Fibroblast of peridontal ligament (primary cell): ENCODE data around the gene LIPK.
"Not testable (repeated sequence)": the region's sequence is repeated elsewhere in the genome, so short reads cannot be mapped to it uniquely, and the experiment has no call there.

Experiments
- DNase-seq: peaks from one replicate; pipeline ENCODE4 v3.0.0-alpha.2; 2010; ENCODE audit errors: extremely low read depth

Gene LIPK

GRCh38 chr10:88715517-88715916, 9.5 kb downstream of the LIPK start:
- DNase-seq: no peak

GRCh38 chr10:88721392-88721791, 15.3 kb downstream of the LIPK start:
- no peak for DNase-seq

DNA sequence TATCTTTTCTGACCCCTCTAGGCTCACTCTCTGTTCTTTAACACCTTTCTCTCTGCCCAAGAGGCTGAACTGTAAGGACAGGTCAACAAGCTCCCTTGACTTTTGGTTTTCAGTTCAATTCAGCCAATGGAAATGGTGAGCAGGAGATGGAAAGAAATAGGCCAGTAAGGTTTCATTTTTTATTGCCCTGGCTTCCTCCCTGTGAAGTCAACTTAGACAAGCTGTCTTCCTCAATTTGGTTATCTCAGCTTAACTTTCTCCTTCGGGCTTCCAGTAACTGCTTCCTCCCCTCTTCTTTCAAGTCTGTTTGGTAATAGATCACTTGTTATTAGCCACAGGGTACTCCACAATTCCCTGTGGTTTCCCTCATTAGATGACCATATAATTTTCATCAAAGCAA, 19.7 kb downstream of the LIPK start:
- no peak for DNase-seq

GRCh38 chr10:88728107-88728763, 22.2 kb downstream of the LIPK start:
- DNase-seq: no peak

DNA sequence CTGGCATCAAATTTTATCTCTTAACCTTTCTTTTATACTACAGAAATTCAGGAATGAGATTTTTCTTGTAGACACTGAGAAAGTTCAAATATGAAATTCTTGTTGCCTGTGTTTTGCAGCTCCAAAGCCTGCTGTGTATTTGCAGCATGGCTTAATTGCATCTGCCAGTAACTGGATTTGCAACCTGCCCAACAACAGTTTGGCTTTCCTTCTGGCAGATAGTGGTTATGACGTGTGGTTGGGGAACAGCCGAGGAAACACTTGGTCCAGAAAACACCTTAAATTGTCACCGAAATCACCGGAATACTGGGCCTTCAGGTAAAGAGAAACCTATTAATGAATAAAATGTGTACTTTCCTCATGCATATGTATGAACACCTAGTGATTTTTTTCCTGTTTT, 24.8 kb downstream of the LIPK start:
- DNase-seq: no peak

DNA sequence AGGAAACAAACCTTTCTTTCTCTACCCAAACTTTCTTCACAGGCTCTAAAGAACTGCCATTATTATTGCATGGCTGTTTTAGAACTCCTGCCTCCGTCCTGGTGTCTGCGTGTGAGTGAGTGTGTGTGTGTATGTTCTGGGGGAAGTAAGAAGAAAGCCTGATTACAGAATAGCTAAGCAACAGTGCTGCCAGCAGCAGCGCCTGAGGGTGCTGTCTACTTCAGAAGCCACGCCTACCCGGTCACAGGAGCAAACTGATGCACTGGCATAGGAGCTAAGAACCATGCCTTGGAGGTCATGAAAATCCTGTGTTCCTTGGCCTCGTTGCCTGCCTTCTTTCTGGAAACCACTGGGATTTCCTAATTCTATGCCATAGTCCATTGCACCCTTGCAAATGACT, 25.2 kb downstream of the LIPK start:
- no peak for DNase-seq

- DNase-seq: no peak
Observed at GRCh38 chr10:88733215-88733614, 27.2 kb downstream of the LIPK start.

GRCh38 chr10:88735661-88736060, 29.6 kb downstream of the LIPK start:
- DNase-seq: peak; percentile 10

GRCh38 chr10:88741921-88742320, 35.9 kb downstream of the LIPK start:
- DNase-seq: not testable (repeated sequence)

DNA sequence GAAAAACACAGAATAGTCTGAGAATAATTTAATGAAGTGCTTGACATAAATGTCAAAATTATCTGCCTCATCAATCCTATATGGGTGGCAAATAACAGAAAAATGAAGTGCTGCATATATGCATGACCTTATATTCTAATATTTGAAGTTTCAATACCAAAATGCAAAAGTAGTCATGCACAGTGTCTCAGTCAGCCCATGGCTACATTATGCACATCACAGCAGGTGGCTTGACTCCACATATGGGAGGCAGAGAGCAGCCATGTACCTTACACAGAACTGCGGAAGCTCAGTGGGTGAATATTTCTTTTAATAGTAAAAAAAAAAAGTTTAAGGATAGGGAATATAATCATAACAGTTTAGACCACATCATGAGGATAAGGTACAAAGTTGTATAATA, 36.4 kb downstream of the LIPK start:
- no peak for DNase-seq

DNA sequence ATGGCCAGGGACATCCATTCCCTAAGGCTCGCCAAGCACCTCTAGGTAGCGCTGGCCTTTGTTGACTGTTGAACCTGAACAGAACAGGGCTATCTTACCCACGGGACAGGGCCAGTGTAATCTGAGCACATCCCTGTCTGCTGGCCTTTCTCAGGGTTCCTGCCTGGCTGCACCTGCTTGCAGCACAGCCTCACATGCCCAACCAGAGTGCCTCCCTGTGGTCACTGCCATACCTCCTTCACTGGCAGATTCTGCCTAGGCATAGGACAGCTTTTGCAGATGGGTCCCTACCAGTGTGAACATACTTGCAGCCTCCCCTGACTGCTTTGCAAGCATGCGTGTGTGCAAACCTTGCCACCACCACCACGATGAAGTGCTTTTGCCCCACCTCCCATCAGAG, 38.0 kb downstream of the LIPK start:
- DNase-seq: no peak

DNA sequence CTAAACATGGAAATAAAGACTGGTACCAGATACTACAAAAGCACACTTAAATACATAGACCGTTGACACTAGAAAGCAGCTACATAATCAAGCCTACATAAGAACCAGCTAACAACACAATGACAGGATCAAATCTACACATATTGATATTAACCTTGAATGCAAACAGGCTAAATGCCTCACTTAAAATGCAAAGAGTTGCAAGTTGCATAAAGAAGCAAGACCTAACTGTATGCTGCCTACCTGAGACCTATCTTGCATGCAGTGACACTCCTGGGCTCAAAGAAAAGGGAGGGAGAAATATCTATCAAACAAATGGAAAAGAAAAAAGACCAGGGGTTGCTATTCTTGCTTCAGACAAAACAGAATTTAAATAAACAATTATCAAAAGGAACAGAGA, 39.6 kb downstream of the LIPK start:
- DNase-seq: no peak

DNA sequence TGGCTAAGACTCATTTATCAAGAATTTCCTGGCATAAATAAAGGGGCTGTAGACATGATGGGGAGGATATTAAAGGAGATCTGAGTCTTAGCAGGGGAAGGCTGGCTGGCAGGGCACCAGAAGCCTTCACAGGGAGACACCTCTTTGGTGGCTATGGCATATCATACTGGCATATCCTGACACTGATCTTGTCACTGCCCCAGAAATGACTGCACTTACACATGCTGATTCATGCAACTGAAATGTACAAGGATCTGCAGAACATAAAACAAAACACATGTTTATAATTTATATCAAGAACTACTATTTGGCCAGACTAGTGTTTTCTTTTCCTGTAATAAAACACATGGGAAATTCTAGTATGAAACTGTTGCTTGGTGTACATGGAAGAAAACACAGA, 48.2 kb downstream of the LIPK start:
- peak; percentile 76 for DNase-seq

- no peak for DNase-seq
Observed at GRCh38 chr10:88755753-88756152, 49.7 kb downstream of the LIPK start.

DNA sequence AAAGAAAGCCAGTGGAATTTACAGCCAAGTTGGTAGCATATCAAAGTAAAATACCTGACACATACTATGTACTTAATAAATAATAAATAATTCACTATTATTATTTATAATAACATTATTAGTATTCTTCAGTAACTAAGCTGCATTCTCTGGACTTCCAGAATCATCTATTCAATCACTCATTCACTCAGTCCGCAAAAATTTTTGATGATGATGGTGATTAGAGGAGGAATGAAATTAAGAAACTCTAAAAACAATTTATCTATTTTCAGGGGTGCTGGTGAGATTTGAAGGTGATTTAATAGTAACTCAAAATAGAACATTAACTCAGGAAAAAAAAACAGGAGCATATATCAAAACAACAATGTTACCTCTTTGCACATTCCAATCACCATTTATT, 50.6 kb downstream of the LIPK start:
- no peak for DNase-seq

DNA sequence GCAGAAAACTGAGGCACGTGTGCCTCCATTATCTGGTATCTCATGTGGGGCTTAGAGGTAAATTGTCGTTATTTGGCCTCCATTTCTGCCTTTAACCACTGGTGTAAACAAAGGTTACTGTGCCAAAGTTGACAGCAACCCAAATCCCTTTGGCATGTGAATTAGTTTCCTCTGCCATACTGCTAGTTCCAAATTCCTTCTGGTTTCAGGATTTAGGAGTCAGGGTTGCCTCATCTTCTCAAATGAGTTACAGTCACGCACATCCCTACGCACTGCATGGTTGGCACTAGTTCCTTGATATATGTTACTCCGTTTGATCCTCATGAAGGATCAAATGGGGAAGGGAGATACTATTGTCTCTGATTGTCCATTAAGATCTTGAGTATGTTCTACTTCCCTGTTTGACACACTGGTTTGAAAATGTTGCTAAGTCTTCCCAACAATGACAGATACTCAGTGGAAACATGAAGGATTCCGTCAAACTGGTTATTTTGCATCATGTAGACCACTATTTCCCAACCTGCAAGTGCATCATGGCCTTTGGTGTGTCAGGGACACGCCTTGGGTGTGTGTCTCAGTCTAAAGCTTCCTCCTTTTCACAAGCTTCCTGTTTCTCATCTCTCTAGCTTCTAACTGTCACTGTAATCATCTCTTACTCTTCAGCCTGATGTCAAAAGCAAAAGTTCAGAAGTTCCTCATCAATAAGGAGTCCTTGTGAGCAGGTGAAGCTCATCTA, 53.5 kb downstream of the LIPK start, which contains the start of gene LIPN:
LIPN (plus strand) TSS at position 655 of the 736 bp plus-strand sequence. CDS start 1,386 bp downstream, outside the sequence.
- no peak for DNase-seq

DNA sequence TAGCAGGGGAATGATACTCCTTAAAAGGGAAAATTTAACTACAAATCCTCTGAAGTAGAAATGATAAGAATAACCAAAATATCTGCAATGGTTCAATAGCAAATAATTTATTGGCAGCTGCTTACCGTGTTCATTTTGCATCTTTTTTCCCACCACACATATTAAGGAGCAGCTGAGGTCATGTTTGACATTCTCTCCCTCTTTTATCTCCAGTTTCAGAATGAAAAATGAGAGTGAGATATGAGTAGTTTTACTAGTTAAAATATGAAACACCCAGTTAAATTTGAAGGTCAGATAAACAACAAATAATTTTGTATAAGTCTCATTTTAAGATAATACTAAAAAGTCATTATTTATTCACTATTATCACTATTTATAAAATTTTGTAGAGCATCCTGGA, 56.9 kb downstream of the LIPK start:
- no peak for DNase-seq

DNA sequence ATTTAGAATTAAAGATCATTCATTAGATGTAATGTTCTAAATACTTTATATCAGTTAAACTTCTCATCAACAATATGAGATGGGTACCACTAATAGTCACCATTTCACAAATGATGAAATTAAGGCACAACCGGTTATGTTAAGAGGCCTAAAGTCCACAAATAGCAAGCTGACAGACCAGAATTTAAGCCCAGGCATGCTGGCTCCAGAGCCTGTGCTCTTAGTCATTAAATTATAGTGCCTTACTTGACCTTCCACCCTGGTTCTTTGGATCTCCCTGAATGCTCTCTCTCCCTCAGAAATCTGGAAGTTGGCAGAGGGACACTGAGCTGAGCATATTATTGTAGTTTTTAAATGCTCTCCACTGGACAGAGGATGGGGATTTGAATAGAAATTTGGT, 57.4 kb downstream of the LIPK start:
- peak; percentile 20 for DNase-seq

DNA sequence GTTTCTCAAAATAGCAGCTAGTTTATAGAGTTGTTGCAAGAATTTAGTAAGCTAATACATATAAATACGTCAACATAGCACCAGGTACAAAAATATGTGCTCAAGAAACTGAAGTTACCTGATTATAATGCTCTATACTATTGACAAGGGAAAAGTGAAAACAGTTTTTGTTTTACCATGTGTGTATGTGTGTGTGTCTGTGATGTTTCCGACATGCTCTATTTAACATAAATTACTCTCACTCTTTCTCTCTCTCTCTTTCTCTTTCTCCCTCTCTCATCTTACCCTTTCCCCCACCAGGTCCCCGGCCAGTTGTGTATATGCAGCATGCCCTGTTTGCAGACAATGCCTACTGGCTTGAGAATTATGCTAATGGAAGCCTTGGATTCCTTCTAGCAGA, 58.1 kb downstream of the LIPK start:
- no peak for DNase-seq

DNA sequence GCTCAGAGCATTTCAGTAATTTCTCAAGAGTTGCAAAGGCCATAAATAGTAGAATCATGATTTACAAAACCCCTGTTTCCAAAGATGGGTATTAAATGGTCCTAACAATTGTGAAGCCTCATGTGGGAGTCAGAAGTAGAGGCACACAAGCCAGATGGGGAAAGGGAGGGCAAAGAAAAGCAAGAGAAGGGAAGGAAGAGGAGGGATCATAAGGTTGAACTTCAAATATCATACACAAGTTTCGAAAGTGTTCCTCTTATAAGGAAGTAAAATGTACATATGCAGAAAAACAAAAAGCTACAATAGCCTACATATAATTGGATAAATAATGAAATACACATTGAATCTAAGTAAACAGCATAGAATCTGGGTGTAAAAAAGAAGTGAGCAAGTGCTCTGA, 59.8 kb downstream of the LIPK start:
- no peak for DNase-seq

DNA sequence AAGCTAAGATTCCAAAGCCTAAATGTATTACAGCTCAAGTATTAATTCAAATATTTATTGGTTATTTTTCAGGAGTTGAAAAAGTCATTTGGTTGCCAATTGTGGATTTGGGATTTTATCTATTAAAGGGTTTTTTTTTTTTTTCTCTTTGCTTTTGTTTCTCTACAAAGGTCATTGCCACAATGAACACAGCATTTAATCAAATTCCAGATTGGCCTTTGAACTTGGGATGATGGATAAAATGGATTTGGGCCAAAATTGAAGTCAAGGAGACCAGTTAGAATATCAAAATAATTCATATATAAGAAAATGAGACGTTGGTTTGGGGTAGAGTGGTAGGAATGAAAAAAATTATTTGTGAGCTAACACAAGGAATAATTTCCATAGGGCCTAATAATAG, 63.3 kb downstream of the LIPK start:
- DNase-seq: no peak

DNA sequence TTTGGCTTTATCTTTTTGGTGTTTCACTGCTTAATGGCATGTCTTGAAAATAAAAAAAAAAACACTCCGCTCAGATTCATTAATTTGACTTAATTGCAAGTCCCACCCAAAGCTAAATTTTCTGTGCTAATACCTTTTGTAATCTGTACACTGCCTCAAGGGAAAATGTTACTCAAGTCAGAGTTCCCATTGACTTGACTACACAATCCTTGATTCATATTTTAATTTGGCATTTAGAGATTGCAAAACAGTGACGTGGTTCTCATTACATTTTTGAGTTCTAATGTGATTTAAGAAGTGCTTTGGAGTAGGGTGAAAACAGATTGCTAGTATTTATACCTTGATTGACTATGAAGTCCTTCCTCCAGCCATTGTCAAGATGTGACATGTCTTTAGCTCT, 75.2 kb downstream of the LIPK start:
- peak; percentile 50 for DNase-seq

DNA sequence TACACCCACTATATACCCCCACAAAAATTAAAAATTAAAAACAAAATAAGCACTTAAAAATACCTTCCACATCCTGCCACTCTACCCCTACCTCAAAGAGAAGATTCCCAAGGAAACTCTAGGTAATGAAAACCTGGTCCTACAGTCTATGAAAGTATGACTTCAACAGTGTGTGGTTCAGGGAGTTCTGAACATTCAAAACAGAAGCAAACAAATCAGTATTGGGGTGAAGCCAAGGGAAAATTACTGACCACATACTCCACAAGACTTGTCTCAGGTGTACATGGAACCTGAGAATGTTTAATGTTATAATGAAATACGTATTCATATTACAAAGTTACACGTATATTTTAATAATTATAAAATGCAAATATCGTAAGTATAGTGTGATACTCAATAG, 76.2 kb downstream of the LIPK start:
- no peak for DNase-seq

DNA sequence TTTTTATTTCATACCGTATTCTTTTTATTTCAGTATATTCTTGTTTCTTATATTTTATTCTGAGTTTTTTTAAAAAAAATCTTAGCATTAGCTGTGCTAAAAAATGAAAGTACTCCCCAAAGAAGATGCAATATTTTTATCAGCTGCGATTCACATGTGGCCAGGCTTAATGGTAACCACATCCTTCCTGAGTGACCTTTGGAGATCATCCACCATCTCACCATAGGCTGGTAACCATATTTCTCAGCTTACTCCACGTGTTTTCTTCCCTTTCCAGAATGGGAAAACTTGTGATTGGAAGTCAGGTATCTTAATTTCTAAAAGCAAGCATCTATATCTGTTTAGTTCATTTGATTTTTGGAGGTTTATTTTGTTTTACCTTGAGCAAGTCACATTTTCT, 77.7 kb downstream of the LIPK start:
- no peak for DNase-seq
